Measurements from ENCODE around the gene TJP3. TPM values are rescaled to one million over a fixed set of nuclear protein-coding genes. Genes with fewer than 3 reads are reported as not detected.
A peak's percentile ranks its signal among the peaks of the same experiment; 100 is the strongest.

The TJP3 gene
- total and polyA plus RNA-seq, 8 donors = 31.9 to 204 (median 94.1) TPM

- intact Hi-C loops (cut with DNase I; ENCODE audit: low total_unique reads) = no loop called here
- peaks cover 7 to 76% (median 34%) of the 10 kb centered on the region in 3 donors for H3K27me3 ChIP-seq
- WGBS, 5 donors = 5 to 13% (median 6%) methylated on average over 28 to 101 of the region's 101 CpGs
- H3K27ac ChIP-seq = peak within 1 kb of the TSS in 3 of 5 donors; percentile 29 to 64 (median 38)
- TF ChIP-seq POLR2A (IDR thresholded peaks at IDR 0.05) = no peak
- TF ChIP-seq CTCF (IDR thresholded peaks at IDR 0.05) = no peak
- TF ChIP-seq POLR2AphosphoS5 (IDR thresholded peaks at IDR 0.05) = no peak
- no peak for TF ChIP-seq EP300 (IDR thresholded peaks at IDR 0.05)
- peaks cover 0 to 12% (median 0%) of the 10 kb centered on the region in 4 donors for H3K36me3 ChIP-seq
- peaks cover 0 to 19% (median 12%) of the 10 kb centered on the region in 4 donors for H3K4me1 ChIP-seq
- H3K9me3 ChIP-seq = peaks cover 14 to 27% (median 22%) of the 10 kb centered on the region in 4 donors
- DNase-seq = peak in 1 of 2 donors; percentile 36
- peak within 1 kb of the TSS; percentile 37 to 48 (median 43) for H3K4me3 ChIP-seq
Measured at GRCh38 chr19:3785938-3786824, 78.0 kb downstream of the TJP3 start, which contains the start of gene MATK. MATK (minus strand) TSS chr19:3786381; CDS start chr19:3785135, 1,246 bp downstream.

GRCh38 chr19:3788996-3789778, 81.0 kb downstream of the TJP3 start:
- Histone ChIP-seq H3K9me3 (peaks cover 0 to 8% (median 4%) of the 10 kb centered on the region in 4 donors), H3K36me3 (no peaks in the 10 kb centered on the region), H3K27ac (no peak overlapping the region), H3K27me3 (peaks cover 7 to 50% (median 25%) of the 10 kb centered on the region in 3 donors), H3K4me1 (peaks cover 0 to 19% (median 12%) of the 10 kb centered on the region in 4 donors), H3K4me3 (no peak overlapping the region)
- intact Hi-C loops (cut with DNase I; ENCODE audit: low total_unique reads) = no loop called here
- WGBS, 5 donors = 38 to 53% (median 49%) methylated on average over 15 to 16 of the region's 16 CpGs
- peak in 1 of 2 donors; percentile 1 for DNase-seq
- TF ChIP-seq CTCF (IDR thresholded peaks at IDR 0.05) (no peak), EP300 (IDR thresholded peaks at IDR 0.05) (no peak), POLR2AphosphoS5 (IDR thresholded peaks at IDR 0.05) (no peak), POLR2A (IDR thresholded peaks at IDR 0.05) (no peak)

GRCh38 chr19:3790209-3790734, 82.1 kb downstream of the TJP3 start:
- intact Hi-C loops (cut with DNase I; ENCODE audit: low total_unique reads) = no loop called here
- peaks cover 0 to 13% (median 8%) of the 10 kb centered on the region in 4 donors for H3K4me1 ChIP-seq
- WGBS, 5 donors = 62 to 74% (median 71%) methylated on average over 6 of the region's 6 CpGs
- peaks cover 0 to 8% (median 4%) of the 10 kb centered on the region in 4 donors for H3K9me3 ChIP-seq
- no peak for DNase-seq
- H3K27ac ChIP-seq = no peak overlapping the region
- TF ChIP-seq POLR2A (IDR thresholded peaks at IDR 0.05) (no peak), CTCF (IDR thresholded peaks at IDR 0.05) (no peak), POLR2AphosphoS5 (IDR thresholded peaks at IDR 0.05) (no peak), EP300 (IDR thresholded peaks at IDR 0.05) (no peak)
- H3K36me3 ChIP-seq = no peaks in the 10 kb centered on the region
- no peak overlapping the region for H3K4me3 ChIP-seq
- peaks cover 7 to 39% (median 14%) of the 10 kb centered on the region in 3 donors for H3K27me3 ChIP-seq

GRCh38 chr19:3790941-3791340, 82.8 kb downstream of the TJP3 start:
- Histone ChIP-seq H3K27me3 (peaks cover under 1 to 32% (median 7%) of the 10 kb centered on the region in 3 donors), H3K4me1 (peaks cover 0 to 7% (median 2%) of the 10 kb centered on the region in 4 donors), H3K9me3 (peaks cover 0 to 8% (median 5%) of the 10 kb centered on the region in 4 donors), H3K27ac (no peak overlapping the region), H3K4me3 (no peak overlapping the region), H3K36me3 (no peaks in the 10 kb centered on the region)
- intact Hi-C loops (cut with DNase I; ENCODE audit: low total_unique reads) = no loop called here
- DNase-seq = no peak
- TF ChIP-seq CTCF (IDR thresholded peaks at IDR 0.05) (no peak), POLR2A (IDR thresholded peaks at IDR 0.05) (no peak), EP300 (IDR thresholded peaks at IDR 0.05) (no peak), POLR2AphosphoS5 (IDR thresholded peaks at IDR 0.05) (no peak)
- WGBS, 5 donors = 67 to 91% (median 80%) methylated on average over 7 of the region's 7 CpGs
